ENCODE results near the gene MAPK10.
"Not testable (repeated sequence)": the region's sequence is repeated elsewhere in the genome, so short reads cannot be mapped to it uniquely, and the experiment has no call there.

Gene MAPK10

DNA sequence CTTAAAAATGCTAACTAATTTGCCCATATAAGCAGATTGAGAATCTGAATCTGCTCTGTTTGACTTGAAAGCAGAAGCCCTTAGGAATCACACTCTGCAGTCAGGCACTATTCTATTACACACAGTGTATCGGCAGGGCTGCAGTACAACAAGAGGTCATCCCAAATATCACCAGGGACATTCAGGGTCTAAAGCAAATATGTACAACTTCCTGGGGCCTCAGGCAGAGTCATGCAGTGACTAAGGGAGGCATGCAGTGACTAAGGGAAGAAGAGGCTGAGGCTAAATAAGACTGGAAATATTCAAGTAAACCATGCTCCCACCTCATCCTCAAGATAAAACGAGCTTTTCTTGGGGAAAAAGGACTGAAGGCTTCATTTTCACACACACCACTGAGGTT lies 20.9 kb downstream of the MAPK10 start:
- no peak for DNase-seq (ENCODE audit: low spot score)

DNA sequence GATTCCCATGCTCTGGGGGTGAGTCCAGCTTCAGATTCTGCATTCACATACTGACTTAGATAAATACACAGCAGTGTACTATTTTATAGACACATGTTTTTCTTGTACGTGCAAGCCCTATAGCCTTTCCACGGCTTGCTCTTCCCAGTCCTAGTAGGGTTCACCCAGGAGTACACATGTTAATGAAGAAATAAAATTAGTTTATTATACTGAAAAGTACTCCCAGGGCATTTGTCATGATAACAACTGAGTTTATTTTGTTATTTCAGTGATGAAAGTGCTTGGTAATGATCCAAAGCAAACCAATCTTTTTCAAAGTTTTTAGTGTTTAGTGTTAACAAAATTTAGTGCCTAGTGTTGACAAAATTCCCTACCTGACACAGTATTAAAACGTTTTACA lies 21.3 kb downstream of the MAPK10 start:
- DNase-seq (ENCODE audit: low spot score), result no peak

DNA sequence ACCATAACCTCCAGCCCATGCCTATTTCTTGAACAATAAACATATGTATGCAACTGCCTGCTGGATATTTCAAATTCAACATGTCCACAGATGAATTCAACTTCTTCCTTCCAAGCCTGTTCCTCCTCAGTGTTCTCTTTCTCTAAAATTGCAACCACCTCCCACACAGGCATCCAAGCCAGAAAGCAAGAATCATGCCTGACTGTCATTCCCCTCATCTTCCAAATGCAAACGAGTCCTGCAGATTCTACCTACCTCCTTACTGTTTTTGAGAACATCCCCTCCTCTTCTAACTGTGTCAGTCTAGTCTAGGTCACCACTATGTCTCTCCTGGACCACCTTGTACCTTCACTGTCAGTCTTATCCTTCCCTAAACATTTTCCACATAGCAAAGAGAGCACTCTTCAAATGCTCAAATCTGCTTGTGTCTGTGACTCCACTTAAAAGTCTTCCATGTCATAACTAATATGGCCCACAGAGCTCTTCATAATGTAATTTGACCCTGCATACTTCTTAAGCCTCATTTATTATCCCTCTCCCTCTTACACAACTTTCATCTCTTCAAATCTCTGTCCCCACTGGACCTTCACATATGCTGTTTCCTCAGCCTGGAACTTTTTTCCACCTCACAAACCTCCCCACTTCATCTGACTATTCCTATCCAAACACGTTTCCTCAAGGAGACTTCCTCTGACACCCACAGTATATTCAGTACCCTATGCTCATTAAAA lies 25.7 kb downstream of the MAPK10 start:
- DNase-seq (ENCODE audit: low spot score), result no peak

DNA sequence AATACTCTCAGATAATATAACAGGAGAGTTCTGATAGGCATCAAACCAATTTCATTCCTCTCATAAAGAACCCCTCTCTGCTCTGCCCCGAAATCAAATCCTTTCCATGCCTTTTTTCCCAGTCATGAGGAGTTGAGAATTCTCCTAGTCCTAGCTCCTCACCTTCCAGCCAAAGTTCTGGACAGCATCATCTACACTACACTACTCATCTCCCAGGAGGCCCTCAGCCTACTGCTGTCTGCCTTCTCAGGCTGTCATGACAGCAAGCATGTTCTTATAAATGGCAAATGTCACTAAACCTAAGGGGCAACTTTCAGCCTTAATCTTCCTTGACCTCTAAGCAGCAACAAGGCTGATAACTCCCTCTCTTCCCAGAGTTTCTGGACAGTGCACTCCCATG lies 26.6 kb downstream of the MAPK10 start:
- DNase-seq (ENCODE audit: low spot score), result no peak

DNA sequence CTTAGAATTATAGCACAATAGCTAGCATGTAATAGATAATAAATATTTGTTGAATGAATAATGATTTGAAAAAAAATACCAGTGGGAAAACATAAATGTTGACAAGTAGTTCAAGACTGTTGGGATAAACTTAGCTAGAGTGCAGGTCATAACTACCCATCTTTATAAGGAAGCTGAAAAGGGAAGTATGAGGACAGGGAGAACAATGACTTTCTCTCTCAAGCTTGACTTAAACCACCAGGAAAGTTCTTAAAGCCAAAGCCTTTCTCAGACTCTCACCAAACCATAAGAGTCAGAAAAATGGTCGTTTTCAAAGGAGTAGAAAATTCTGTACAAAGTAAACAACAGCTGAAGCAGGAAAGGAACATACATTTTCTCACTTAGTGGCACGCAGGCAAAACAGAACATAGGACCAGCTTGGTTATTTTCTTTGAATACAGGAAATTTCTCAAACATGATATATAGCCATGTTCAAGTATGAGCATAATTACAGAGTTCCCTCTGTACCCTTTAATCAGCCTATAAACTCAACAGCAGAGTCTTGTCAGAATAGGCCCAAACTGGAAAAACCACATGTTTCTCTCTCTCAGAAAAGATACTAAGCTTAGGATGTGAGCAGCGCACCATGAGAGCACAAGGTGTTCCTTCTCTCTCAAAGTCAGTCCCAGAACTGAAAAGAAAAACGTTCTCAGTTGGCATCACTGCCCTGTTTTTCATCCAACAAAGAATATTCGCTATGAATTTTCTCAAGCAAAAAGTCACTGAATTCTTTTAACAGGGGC lies 28.7 kb downstream of the MAPK10 start:
- no peak for DNase-seq (ENCODE audit: low spot score)

DNA sequence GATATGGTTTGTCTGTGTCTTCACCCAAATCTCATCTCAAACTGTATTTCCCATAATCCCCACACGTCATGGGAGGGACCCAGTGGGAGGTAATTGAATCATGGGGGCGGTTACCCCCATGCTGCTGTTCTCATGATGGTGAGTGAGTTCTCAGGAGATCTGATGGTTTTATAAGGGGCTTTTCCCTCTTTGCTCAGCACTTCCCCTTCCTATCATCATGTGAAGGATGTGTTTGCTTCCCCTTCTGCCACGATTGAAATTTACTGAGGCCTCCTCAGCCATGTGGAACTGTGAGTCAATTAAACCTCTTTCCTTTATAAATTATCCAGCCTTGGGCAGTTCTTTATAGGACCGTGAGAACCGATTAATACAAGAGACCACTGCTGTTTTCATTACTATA lies 29.4 kb downstream of the MAPK10 start:
- DNase-seq (ENCODE audit: low spot score), result not testable (repeated sequence)

DNA sequence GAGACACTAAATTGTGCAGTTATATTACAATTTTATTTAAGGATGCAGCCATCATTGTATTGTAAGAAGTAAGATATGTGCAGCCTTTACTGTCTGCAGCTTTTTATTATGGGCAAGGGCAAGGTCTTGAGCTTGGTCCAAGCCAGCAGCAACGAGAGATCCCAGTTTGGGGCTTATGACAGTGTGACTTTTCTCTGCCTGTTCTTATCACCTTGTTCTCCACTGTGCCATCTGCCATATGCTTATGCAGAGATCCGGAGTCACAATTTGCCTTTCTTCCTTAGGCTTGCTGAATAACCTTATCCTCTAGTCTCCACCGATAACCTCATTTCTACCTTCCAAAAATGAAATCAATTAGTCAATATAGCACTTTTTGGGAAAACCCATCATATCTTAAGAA lies 30.4 kb downstream of the MAPK10 start:
- DNase-seq (ENCODE audit: low spot score), result no peak

DNA sequence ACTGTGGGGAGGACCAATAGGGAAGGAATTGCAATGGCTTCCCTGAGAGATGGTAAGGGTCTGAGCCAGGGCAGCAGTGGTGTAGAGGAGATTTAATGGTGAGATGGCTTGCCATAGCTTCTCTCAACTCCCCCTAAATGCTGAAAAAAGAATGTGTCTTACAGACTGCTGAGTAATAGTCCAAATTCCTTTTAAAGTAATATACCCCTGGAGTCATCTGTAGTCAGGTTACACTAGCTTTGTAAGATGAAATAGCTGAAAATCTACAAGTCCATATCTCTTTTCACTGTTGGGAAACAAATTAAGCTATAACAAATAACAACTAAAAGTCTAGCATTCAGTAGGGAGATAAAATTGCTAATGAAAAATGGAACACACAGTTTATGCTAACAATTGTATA lies 33.5 kb downstream of the MAPK10 start:
- DNase-seq (ENCODE audit: low spot score), result no peak

DNA sequence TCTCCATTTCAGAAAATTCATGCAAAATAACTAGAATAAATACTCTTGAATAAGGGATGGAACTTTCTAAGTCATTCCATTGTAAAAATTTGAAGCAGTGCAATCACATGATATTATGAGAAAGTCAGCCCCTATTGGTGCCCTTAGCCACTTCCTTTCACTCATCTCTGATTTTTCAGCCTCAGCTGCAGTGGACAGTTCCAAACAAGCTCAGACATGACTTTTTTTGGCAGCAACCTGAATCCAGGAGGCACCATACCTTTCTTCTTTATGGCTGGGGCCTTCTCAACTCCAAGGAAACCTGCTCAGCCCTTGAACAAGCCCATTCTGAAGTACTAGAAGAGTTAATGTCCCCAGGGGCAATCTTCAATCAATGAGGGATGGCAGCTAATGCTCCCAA lies 40.5 kb downstream of the MAPK10 start:
- no peak for DNase-seq (ENCODE audit: low spot score)

DNA sequence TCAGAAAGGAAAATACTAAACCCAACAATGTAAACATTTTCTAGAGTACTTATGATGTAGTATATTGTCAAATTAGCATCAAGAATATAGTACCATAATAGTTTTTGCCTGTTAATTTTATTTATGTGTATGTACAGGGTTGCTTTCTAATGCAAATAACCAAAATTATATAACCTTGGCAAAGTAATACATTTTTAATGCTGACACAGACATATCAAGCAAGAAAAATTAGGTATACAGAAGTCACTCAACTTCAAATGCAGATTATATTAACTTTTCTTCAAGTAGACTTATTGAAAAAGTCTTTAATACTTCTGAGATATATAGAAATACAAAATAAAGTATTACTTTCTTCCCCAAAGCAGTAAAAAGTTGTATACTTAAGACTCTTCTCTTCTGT lies 44.3 kb downstream of the MAPK10 start:
- no peak for DNase-seq (ENCODE audit: low spot score)

DNA sequence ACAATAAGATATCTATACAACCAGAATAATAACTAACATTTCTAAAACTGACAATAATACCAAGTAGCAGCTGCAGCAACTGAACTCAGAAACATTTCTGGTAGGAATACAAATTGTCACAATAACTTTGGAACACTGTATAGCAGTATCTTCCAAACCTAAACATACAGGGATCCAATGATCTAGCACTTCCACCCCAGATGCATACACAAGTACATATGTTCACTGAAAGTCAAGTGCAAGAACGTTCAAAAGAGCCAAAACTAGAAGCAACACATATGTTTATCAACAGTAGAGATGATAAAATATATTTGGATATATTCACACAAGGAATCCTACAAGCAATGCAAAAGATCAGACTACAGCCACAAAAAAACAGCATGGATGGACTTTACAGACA lies 46.2 kb downstream of the MAPK10 start:
- DNase-seq (ENCODE audit: low spot score), result no peak

DNA sequence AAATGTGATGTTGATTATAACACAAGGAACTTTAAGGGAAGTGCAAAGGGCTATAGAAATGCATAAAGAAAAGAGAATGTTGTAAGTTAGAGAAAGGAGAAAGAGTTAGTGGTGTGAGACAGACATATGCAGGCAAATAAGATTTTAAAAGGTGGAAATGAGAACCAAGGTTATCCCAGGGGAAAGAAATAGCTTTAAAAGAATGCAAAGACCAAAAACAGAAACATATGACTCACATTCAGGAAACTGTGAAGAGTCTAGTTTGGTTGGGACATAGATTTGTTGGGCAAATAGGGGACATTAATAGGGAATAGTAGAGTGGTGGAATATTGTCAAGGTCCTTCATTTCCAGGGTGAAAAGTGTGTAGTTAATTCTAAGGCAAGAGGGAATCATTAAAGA lies 52.4 kb downstream of the MAPK10 start:
- DNase-seq (ENCODE audit: low spot score), result no peak

DNA sequence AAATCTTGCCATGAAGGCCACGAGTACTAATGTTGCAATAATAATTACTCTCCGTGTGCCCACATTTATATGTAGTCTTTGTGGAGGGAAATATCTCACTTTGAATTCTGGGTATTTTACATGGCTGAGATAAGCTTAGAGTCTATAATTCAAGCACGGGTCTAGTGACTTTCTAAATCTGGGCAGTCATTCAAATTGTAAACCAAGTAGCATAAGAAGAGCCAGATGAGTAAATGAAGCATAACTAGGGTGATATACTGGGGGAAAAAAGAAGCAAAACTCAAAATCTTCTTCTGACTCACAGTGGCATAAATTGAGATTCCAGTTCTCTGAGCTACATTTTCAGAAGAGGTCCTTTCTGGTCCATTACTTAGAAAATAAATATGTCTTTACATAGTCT lies 53.0 kb downstream of the MAPK10 start:
- DNase-seq (ENCODE audit: low spot score), result no peak

DNA sequence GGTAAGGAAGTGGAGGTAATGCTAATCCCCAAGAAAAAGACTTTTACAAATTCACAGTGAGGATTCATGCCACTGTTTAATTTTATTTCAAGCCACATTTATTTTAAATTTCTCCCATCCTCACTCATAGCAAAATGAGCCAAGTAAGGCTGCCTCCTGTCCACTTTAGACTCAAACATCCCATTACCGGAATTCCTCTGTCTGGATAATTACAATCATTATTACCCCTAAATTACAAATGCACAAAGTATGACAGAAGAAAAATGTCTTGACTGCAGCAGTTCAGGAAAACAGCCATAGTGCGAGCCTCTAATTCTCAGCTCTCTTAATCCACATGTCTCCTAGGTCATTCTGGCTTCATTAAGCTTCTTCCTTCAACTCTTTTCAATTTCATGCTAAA lies 57.0 kb downstream of the MAPK10 start:
- no peak for DNase-seq (ENCODE audit: low spot score)

DNA sequence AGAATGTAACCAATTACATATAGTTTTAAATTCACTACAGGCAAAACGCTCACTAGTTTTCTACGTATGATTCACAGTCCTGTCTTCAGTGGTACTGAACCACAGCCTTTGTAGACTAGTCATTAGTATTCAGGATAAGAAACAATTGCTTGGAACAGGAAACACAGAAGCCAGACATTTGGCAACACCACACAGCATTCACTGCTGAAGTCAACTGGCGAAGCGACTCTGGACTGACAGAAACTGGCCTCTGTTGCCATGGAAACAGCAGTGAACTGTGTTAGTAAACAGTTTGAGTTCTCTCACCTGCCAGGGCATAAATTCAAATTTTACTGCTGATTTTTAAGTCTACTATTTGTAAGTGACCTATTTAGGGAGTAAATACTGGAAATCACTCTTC lies 57.6 kb downstream of the MAPK10 start:
- no peak for DNase-seq (ENCODE audit: low spot score)

DNA sequence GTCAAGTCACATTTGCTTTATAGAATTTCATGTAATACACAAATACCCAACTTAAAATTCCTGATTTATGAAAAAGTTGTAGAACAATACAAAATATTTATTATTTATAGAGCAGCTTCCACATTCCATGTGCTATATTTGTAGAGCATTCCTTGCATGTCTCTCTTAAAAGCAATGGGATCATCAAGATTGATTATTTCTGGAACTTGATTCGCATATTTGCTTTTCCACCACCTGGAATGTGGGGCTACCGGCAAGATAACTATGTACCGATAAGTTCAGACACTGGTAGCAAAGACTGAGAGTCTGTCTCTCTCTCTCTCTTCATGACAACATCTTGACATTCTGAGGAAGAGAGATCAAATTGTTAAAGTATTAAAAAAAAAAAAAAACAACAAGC lies 59.3 kb downstream of the MAPK10 start:
- no peak for DNase-seq (ENCODE audit: low spot score)

DNA sequence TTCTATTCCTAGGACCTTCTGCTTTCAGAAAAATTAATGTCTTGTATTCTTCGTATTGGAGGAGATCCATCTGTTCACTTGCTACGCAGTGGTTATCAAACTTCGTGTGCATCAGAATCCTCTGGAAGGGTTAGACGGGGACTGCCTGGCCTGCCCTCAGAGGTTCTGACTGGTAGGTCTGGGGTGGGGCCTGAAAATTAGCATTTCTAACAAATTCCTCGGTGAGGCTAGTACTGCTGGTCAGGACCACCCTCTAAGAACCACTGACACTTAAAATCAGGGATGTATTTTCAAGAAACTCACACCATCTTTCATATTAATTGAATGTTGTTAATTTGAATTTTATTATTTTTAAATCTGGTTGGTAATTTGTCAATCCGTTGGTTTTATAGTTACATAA lies 63.0 kb downstream of the MAPK10 start:
- no peak for DNase-seq (ENCODE audit: low spot score)

DNA sequence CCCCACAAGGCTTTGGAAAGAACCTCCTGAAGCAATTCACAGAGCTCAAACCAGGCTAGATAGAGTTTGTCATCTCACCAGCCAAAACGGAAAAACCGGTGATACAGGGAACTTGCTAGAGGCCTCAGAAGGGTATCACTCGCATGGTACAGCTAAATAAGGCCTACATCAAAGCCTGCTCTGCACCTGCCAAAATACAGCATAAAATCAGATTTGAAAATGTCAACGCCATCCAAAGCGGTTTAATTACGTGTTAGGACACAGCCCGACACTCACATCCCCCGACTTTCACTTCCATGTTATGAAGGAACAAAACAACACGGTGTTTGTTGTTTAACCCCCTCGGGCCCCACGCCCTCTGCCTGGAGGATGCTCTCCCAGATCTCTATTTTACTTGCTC lies 65.0 kb downstream of the MAPK10 start:
- no peak for DNase-seq (ENCODE audit: low spot score)

DNA sequence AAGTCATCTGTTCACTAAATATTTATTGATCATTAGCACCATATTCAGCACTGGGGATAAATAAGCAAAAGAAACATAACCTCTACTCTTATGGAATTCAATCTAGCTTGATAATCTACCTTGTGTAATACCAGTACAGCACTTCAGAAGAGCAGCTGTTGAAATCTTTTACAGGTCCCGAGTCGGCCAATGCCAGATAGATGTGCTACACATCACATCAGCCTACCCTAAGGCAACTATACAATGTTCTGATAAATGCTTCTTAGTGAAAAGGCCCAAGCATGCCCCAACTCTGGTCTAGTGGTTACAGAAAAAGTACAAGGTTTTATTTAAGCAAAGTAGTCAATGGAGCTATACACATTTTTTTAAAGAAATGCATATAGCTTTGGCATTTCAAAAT lies 68.7 kb downstream of the MAPK10 start:
- no peak for DNase-seq (ENCODE audit: low spot score)

DNA sequence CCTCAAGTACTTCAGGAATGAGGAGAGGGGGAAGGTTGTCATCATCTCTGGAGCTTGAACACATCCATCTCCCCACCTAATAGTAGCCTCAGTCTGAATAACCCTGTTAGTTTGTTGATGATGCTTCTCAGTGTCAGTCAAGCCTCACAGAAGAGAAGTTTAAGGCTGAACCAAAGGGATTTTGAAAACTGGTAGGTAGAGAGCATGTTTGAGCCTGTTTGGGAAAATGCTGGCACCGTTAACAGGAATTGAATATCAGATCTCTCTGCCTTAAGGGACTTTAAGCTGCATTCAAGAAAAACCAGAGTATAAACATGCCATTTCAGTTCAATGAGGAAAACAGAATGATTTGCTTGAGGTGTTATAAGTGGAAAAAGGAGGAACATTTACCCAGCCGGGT lies 73.1 kb downstream of the MAPK10 start:
- no peak for DNase-seq (ENCODE audit: low spot score)

DNA sequence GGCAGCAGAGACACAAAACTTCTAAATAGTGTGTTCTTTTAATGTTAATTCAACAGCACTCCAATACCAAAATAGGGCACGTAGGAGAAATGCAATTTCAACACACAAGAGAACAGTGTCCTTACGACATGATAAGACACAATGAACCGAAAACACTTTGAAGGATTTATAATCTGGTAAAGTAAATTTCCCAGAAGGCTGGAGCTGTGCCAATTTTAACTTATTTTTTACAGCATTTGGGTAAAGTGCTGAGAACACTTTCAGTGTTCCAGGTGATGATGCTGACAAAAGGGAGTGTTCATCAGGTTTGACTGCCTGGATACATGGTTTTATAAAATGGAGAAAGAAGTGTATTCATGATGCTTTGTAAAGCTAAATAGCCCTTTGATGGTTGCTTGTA lies 76.5 kb downstream of the MAPK10 start:
- no peak for DNase-seq (ENCODE audit: low spot score)

DNA sequence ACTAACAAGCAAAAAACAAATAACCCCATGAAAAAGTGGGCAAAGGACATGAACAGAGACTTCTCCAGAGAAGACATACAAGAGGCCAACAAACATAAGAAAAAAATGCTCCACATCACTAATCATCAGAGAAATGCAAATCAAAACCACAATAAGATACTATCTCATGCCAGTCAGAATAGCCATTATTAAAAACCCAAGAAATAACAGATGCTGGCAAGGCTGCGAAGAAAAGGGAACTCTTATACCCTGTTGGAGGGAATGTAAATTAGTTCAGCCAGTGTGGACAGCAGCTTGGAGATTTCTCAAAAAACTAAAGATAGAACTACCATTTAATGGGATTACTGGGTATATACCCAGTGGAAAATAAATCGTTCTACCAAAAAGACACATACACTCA lies 79.6 kb downstream of the MAPK10 start:
- DNase-seq (ENCODE audit: low spot score), result no peak

DNA sequence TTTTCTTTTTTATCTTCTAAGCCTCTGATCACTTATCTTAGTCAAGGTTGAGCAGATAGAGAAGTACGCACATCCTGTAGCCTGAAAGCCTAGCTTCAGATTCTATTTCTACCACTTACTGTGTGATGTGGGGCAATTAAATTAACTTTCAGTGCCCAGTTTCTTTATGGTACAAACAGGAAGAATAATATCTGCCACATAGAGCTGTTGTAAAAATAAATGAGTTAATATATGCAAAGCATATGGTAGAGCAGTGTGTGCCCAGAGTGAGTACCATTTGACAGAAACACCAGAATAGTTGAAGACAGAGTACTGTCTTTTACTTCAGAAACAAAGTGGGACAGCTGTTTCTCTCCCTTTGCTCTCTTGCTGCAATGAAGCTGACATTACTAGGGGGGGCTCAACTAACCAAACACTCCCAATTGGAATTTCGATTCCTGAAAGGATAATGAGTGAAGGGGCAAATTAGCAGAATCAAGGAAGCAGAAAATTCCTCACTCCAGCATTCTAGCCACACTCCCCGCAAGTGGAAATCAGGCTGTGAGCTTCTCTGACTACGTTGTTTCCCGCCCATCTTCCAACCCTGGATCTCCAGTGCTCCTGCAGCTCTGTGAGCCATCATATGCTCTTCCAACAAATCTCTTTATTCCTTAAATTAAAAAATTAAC lies 80.4 kb downstream of the MAPK10 start:
- DNase-seq (ENCODE audit: low spot score), result no peak

Measured in hematopoietic multipotent progenitor cell treated with erythropoietin and hydrocortisone succinate and interleukin-3 and kit ligand, for 15 days (in vitro differentiated cells).